RWPE2 (cell line): ENCODE results near the gene FAM78A.

Experiments
- ATAC-seq: fragments of 200-7000 bp; cut with Tn5 transposase; 3 replicates; pipeline ENCODE4 v1.9.1; 2021; ENCODE audit warnings: low read depth
- DNase-seq: peaks from one replicate; pipeline ENCODE4 v3.0.0-alpha.2; 2020; ENCODE audit warnings: low spot score
- H3K27ac ChIP-seq: fragments of 450-650 bp; 2 replicates; pipeline ENCODE4 v1.5.1; 2017; ENCODE audit warnings: mild to moderate bottlenecking; ENCODE audit not compliant: poor library complexity, severe bottlenecking
- H3K27me3 ChIP-seq: fragments of 250-450 bp; sonication (Bioruptor Pico); 2 replicates; pipeline ENCODE4 v1.5.1; 2021; ENCODE audit warnings: mild to moderate bottlenecking, moderate library complexity; ENCODE audit not compliant: insufficient read depth, poor library complexity, severe bottlenecking
- H3K36me3 ChIP-seq: fragments of 250-450 bp; sonication (Bioruptor Pico); 2 replicates; pipeline ENCODE4 v1.5.1; 2020; ENCODE audit warnings: low read depth, mild to moderate bottlenecking, moderate library complexity
- H3K4me1 ChIP-seq: fragments of 250-450 bp; sonication (Bioruptor Pico); 2 replicates; pipeline ENCODE4 v1.5.1; 2021; ENCODE audit warnings: mild to moderate bottlenecking, moderate library complexity; ENCODE audit not compliant: insufficient read depth, poor library complexity, severe bottlenecking
- H3K4me3 ChIP-seq: fragments of 250-450 bp; sonication (Bioruptor Pico); 2 replicates; pipeline ENCODE4 v1.5.1; 2021; ENCODE audit warnings: mild to moderate bottlenecking, moderate library complexity; ENCODE audit not compliant: severe bottlenecking
- H3K9me3 ChIP-seq: fragments of 250-450 bp; sonication (Bioruptor Pico); 2 replicates; pipeline ENCODE4 v1.5.1; 2021; ENCODE audit warnings: mild to moderate bottlenecking, moderate library complexity; ENCODE audit not compliant: severe bottlenecking
- TF ChIP-seq, protein P1 (sequence below): fragments of 450-650 bp; IDR thresholded peaks from one replicate; pipeline ENCODE4 v1.5.1; 2017; ENCODE audit warnings: mild to moderate bottlenecking, moderate library complexity; ENCODE audit not compliant: poor library complexity, severe bottlenecking

Gene FAM78A

DNA sequence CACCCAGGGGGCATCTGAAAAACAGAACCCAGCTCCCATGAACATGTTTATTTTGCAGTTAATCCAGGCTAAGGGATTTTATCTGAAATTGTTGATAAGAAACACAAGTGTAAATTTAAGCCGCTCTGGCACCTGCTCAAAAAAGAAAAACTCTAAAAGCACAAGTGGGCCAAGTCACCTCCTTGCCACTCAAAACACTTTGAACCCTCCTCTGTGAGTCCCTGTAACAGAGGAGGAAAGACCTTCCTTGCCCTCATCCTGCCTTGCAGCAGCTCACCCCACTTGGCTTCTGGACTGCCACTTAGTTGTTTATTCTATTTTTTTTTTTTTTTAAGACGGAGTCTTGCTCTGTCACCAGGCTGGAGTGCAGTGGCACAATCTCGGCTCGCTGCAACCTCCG, 39.5 kb downstream of the FAM78A start:
- TF ChIP-seq, protein P1, sequence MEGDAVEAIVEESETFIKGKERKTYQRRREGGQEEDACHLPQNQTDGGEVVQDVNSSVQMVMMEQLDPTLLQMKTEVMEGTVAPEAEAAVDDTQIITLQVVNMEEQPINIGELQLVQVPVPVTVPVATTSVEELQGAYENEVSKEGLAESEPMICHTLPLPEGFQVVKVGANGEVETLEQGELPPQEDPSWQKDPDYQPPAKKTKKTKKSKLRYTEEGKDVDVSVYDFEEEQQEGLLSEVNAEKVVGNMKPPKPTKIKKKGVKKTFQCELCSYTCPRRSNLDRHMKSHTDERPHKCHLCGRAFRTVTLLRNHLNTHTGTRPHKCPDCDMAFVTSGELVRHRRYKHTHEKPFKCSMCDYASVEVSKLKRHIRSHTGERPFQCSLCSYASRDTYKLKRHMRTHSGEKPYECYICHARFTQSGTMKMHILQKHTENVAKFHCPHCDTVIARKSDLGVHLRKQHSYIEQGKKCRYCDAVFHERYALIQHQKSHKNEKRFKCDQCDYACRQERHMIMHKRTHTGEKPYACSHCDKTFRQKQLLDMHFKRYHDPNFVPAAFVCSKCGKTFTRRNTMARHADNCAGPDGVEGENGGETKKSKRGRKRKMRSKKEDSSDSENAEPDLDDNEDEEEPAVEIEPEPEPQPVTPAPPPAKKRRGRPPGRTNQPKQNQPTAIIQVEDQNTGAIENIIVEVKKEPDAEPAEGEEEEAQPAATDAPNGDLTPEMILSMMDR = no peak
- peaks cover 24% of the 10 kb centered on the region for H3K36me3 ChIP-seq

DNA sequence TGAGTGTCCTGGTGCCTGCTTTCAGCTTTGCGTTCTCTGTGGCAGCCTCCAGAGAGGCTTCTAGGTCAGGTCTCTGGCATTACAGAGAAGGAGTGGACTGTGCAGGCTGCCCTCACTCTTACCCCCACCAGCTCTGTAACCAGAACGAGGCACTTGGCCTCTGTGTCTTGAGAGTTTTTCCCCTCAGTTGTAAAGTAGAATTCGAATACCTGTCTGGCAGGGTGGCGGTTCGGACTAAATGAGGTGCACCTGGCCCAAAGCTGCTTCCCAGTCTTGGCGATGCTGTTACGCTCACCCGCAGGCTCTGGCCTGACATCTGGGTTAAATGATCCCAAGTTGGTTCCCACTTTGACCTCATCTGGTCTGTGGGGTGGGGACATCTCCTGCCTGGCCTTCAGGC, 40.1 kb downstream of the FAM78A start:
- ATAC-seq (no peak), DNase-seq (peak; percentile 28)
- H3K36me3 ChIP-seq = peaks cover 30% of the 10 kb centered on the region
- no peak overlapping the region for H3K4me3 ChIP-seq
- H3K27ac ChIP-seq = no peak overlapping the region
- no peaks in the 10 kb centered on the region for H3K9me3 ChIP-seq
- TF ChIP-seq, protein P1 = no peak
- no peaks in the 10 kb centered on the region for H3K27me3 ChIP-seq
- H3K4me1 ChIP-seq = no peaks in the 10 kb centered on the region

More for the DNA sequence above, 39.5 kb downstream of the FAM78A start:
- no peak overlapping the region for H3K27ac ChIP-seq
- DNase-seq (no peak), ATAC-seq (no peak)
- H3K9me3 ChIP-seq = no peaks in the 10 kb centered on the region
- H3K4me3 ChIP-seq = no peak overlapping the region
- H3K4me1 ChIP-seq = no peaks in the 10 kb centered on the region
- H3K27me3 ChIP-seq = no peaks in the 10 kb centered on the region

DNA sequence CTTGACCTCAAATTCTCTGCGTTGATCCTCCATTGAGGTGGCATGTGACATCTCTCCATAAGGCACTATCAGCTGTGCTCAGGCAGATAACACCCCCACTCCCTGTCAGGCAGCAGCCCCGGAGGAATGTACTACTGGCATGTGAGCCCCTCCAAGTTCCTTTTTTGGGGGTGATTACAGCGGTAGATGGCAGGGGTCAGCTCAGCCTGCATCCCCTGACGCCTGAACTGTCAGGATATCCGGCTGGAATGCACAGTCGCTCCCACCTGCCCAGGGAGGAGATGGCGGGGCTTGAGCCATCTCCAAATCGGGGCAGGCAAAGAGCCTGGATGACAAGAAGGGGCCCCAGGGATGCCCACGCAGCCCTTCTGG, 40.8 kb downstream of the FAM78A start:
- DNase-seq (no peak), ATAC-seq (no peak)
- H3K27ac ChIP-seq = no peak overlapping the region
- peaks cover 37% of the 10 kb centered on the region for H3K36me3 ChIP-seq
- no peak overlapping the region for H3K4me3 ChIP-seq
- TF ChIP-seq, protein P1 = no peak
- H3K9me3 ChIP-seq = no peaks in the 10 kb centered on the region
- H3K4me1 ChIP-seq = no peaks in the 10 kb centered on the region
- no peaks in the 10 kb centered on the region for H3K27me3 ChIP-seq

DNA sequence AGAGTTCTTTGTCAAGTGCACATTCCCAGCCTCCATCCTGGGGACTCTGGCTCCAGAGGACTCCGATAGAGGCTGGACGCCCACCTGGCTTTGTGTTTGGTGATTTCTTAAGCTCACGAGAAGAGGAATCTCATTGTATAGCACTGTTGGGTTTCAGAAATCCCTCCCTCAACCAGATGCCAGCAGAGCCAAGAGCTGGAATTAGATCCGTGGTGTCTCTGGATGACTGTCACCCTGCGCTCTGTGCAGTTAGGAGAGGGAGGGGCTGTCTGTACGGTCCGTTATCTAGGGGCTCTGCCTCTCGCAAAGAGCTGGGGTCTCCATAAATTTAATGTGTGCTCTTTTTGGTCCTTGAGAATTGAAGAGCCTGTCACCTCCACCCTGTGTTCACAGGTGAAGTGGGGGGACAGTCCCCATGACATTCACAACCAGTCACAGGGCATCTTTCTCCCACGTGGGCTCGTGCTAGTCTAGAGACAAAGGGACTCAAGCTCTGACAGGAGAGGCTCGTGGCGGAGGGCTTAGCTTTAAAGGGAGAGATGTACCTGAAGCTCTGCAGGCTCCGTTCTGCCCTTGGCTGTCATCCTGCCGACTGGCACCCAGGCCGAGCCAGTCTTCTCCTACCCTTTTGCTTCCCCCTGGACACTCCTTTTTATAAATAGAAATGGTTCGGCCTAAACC, 41.4 kb downstream of the FAM78A start:
- H3K4me3 ChIP-seq = no peak overlapping the region
- no peaks in the 10 kb centered on the region for H3K4me1 ChIP-seq
- peaks cover 42% of the 10 kb centered on the region for H3K36me3 ChIP-seq
- no peak overlapping the region for H3K27ac ChIP-seq
- no peaks in the 10 kb centered on the region for H3K9me3 ChIP-seq
- TF ChIP-seq, protein P1 = no peak
- no peaks in the 10 kb centered on the region for H3K27me3 ChIP-seq
- no peak for ATAC-seq
- peak; percentile 26 for DNase-seq

DNA sequence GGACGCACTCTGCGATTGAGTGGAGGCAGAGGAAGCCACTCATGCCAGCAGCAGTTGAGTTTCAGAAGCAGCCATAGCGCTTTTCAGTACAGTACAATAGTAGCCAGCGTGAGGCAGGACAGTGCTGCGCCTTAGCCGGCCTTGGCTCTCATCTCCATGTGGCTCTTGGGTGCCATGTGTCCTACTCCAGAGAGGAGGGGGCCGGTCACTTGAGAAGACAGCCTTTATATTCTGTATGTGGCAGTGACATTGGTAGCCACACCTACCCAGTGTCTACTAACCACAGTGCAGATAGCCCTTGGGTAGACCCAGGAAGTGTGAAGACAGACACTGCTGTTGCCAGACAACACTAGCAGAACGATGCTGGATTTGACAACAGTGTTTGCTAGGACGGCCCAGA, 42.3 kb downstream of the FAM78A start:
- TF ChIP-seq, protein P1 = no peak

More for the DNA sequence above, 42.3 kb downstream of the FAM78A start:
- H3K9me3 ChIP-seq = no peaks in the 10 kb centered on the region
- H3K27ac ChIP-seq = no peak overlapping the region
- no peaks in the 10 kb centered on the region for H3K4me1 ChIP-seq
- H3K27me3 ChIP-seq = no peaks in the 10 kb centered on the region
- no peak overlapping the region for H3K4me3 ChIP-seq
- peaks cover 45% of the 10 kb centered on the region for H3K36me3 ChIP-seq
- ATAC-seq (no peak), DNase-seq (peak; percentile 30)
